Type B pancreatic cell (in vitro differentiated cells): Measurements from ENCODE around the gene DNAJC7. TPM values are rescaled to one million over a fixed set of nuclear protein-coding genes. Genes with fewer than 3 reads are reported as not detected.

ENCODE experiments used
- DNase-seq: peaks from one replicate; pipeline ENCODE4 v3.0.0; 2021; ENCODE audit warnings: mixed read lengths; ENCODE audit not compliant: unreplicated experiment; ENCODE audit errors: extremely low spot score
- H3K27ac Mint-ChIP-seq: 2 replicates; pipeline ENCODE4 v1.8.0; 2021; ENCODE audit warnings: mild to moderate bottlenecking, mixed read lengths
- H3K27me3 Mint-ChIP-seq: 2 replicates; pipeline ENCODE4 v1.8.0; 2021; ENCODE audit warnings: mixed read lengths
- H3K36me3 Mint-ChIP-seq: 2 replicates; pipeline ENCODE4 v1.8.0; 2021; ENCODE audit warnings: mixed read lengths
- H3K4me1 Mint-ChIP-seq: one replicate; pipeline ENCODE4 v1.8.0; 2021; ENCODE audit warnings: mixed read lengths; ENCODE audit not compliant: unreplicated experiment
- H3K4me3 Mint-ChIP-seq: 2 replicates; pipeline ENCODE4 v1.8.0; 2021; ENCODE audit warnings: mild to moderate bottlenecking, mixed read lengths
- H3K9me3 Mint-ChIP-seq: 2 replicates; pipeline ENCODE4 v1.8.0; 2021; ENCODE audit warnings: mixed read lengths
- CTCF ChIP-seq: fragments of 200-600 bp; sonication (generic); conservative IDR thresholded peaks from 2 replicates; pipeline ENCODE4 v1.5.0; 2021; ENCODE audit warnings: antibody characterized with exemption, mild to moderate bottlenecking
- total RNA-seq: library from RNA; stranded (reverse); gene quantifications from 2 replicates; pipeline ENCODE4 v1.2.1, GENCODE V29; 2021; ENCODE audit warnings: low replicate concordance

The DNAJC7 gene
- total RNA-seq, 1 donor from 2014 or later = 88.7 TPM

- Mint-ChIP-seq H3K27me3 (no peaks in the 10 kb centered on the region), H3K27ac (no peak overlapping the region), H3K4me1 (no peaks in the 10 kb centered on the region), H3K4me3 (no peak overlapping the region), H3K9me3 (no peaks in the 10 kb centered on the region), H3K36me3 (peaks cover 41% of the 10 kb centered on the region)
- DNase-seq = no peak
- TF ChIP-seq CTCF = no peak
These were observed 30.6 kb downstream of the DNAJC7 start for GRCh38 chr17:41986634-41987033.

DNA sequence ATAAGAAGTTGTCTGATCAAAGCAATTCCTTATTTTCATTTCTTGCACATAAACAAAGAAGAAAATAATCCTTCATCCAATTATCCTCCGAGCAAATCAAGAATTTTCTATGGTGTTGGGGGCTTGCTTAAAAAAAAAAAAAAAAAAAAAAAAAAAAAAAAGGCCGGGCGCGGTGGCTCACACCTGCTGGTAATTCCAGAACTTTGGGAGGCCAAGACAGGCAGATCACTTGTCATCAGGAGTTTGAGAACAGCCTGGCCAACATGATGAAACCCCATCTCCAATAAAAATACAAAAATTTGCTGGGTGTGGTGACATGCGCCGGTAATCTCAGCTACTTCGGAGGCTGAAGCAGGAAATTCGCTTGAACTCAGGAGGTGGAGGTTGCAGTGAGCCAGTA, 31.3 kb downstream of the DNAJC7 start:
- H3K36me3 Mint-ChIP-seq = peaks cover 37% of the 10 kb centered on the region
- H3K27me3 Mint-ChIP-seq = no peaks in the 10 kb centered on the region
- H3K9me3 Mint-ChIP-seq = no peaks in the 10 kb centered on the region
- H3K27ac Mint-ChIP-seq = no peak overlapping the region
- no peaks in the 10 kb centered on the region for H3K4me1 Mint-ChIP-seq
- no peak for TF ChIP-seq CTCF
- no peak for DNase-seq
- H3K4me3 Mint-ChIP-seq = no peak overlapping the region

GRCh38 chr17:41984454-41984853, 32.8 kb downstream of the DNAJC7 start:
- Mint-ChIP-seq H3K36me3 (peaks cover 39% of the 10 kb centered on the region), H3K27ac (no peak overlapping the region), H3K27me3 (no peaks in the 10 kb centered on the region), H3K4me1 (no peaks in the 10 kb centered on the region), H3K4me3 (no peak overlapping the region), H3K9me3 (no peaks in the 10 kb centered on the region)
- DNase-seq = no peak
- TF ChIP-seq CTCF = no peak

- no peaks in the 10 kb centered on the region for H3K27me3 Mint-ChIP-seq
- no peaks in the 10 kb centered on the region for H3K4me1 Mint-ChIP-seq
- H3K36me3 Mint-ChIP-seq = peaks cover 38% of the 10 kb centered on the region
- no peaks in the 10 kb centered on the region for H3K9me3 Mint-ChIP-seq
- DNase-seq = no peak
- no peak overlapping the region for H3K4me3 Mint-ChIP-seq
- H3K27ac Mint-ChIP-seq = no peak overlapping the region
- TF ChIP-seq CTCF = no peak
These were observed 35.0 kb downstream of the DNAJC7 start for GRCh38 chr17:41982026-41982760.

DNA sequence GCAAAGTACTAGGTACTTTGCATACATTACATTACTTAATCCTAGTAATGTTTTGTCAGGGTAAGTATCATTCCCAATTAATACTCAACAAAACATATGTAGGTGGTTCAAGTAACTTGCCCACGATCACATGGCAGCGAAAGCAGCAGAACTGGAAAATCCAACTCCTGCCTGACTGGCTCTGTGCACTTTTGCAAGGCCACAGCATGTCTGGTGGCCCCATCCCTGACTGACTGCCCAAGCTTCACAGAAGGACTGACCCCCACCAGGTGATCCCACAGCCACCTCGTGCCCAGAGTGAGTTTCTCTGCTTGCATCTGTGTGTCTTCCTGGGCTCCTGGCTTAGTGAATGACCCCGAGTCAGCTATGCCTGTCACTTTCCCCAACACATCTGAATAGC, 39.2 kb downstream of the DNAJC7 start:
- Mint-ChIP-seq H3K27ac (peak overlapping the region; percentile 62), H3K27me3 (no peaks in the 10 kb centered on the region), H3K9me3 (no peaks in the 10 kb centered on the region), H3K4me3 (no peak overlapping the region), H3K36me3 (peaks cover 20% of the 10 kb centered on the region), H3K4me1 (peaks cover 4% of the 10 kb centered on the region)
- DNase-seq = no peak
- TF ChIP-seq CTCF = no peak
